Hepatocyte (in vitro differentiated cells): Measurements from ENCODE around the gene PTPRN2. TPM values are rescaled to one million over a fixed set of nuclear protein-coding genes. Genes with fewer than 3 reads are reported as not detected.

ENCODE experiments used
- DNase-seq: peaks from one replicate; pipeline ENCODE4 v3.0.0-alpha.2; 2016; ENCODE audit warnings: low spot score
- H2AFZ ChIP-seq: fragments of 200-600 bp; sonication (generic); 2 replicates; pipeline ENCODE4 v1.6.0; 2016; ENCODE audit warnings: antibody characterized with exemption, mild to moderate bottlenecking
- H3K27ac ChIP-seq: fragments of 200-600 bp; sonication (generic); 2 replicates; pipeline ENCODE4 v1.5.1; 2016; ENCODE audit warnings: mild to moderate bottlenecking
- H3K27me3 ChIP-seq: fragments of 200-600 bp; sonication (generic); 2 replicates; pipeline ENCODE4 v1.6.1; 2016
- H3K36me3 ChIP-seq: fragments of 200-600 bp; sonication (generic); replicated peaks from 2 replicates; pipeline ENCODE4 v1.5.1; 2016; ENCODE audit warnings: low read depth; ENCODE audit not compliant: insufficient read depth
- H3K4me1 ChIP-seq: fragments of 200-600 bp; sonication (generic); 2 replicates; pipeline ENCODE4 v1.5.1; 2016; ENCODE audit warnings: mild to moderate bottlenecking, moderate library complexity; ENCODE audit not compliant: insufficient read depth
- H3K4me2 ChIP-seq: fragments of 200-600 bp; sonication (generic); 2 replicates; pipeline ENCODE4 v1.6.0; 2016
- H3K4me3 ChIP-seq: fragments of 200-600 bp; sonication (generic); 2 replicates; pipeline ENCODE4 v1.5.1; 2016; ENCODE audit warnings: mild to moderate bottlenecking
- H3K79me2 ChIP-seq: fragments of 200-600 bp; sonication (generic); 2 replicates; pipeline ENCODE4 v1.6.0; 2017; ENCODE audit warnings: mild to moderate bottlenecking
- H3K9me2 ChIP-seq: fragments of 200-600 bp; sonication (generic); replicated peaks from 2 replicates; pipeline ENCODE4 v1.6.0; 2017; ENCODE audit warnings: mild to moderate bottlenecking; ENCODE audit not compliant: insufficient read depth
- H3K9me3 ChIP-seq: fragments of 200-600 bp; sonication (generic); 2 replicates; pipeline ENCODE4 v1.5.1; 2016; ENCODE audit warnings: low read depth, mild to moderate bottlenecking
- H4K20me1 ChIP-seq: fragments of 200-600 bp; sonication (generic); 2 replicates; pipeline ENCODE4 v1.6.0; 2016; ENCODE audit warnings: mild to moderate bottlenecking; ENCODE audit not compliant: insufficient read depth, poor library complexity, severe bottlenecking
- CTCF ChIP-seq: fragments of 200-600 bp; sonication (generic); IDR thresholded peaks from 2 replicates; pipeline ENCODE4 v1.5.1; 2016; ENCODE audit warnings: antibody characterized with exemption, mild to moderate bottlenecking; ENCODE audit not compliant: poor library complexity
- EZH2 ChIP-seq: fragments of 200-600 bp; sonication (generic); IDR thresholded peaks from 2 replicates; pipeline ENCODE4 v1.6.1; 2016; ENCODE audit warnings: antibody characterized with exemption, mild to moderate bottlenecking, borderline replicate concordance
- EZH2phosphoT487 ChIP-seq: fragments of 200-600 bp; sonication (generic); IDR thresholded peaks from one replicate; pipeline ENCODE4 v1.6.1; 2018; ENCODE audit warnings: antibody characterized with exemption, mild to moderate bottlenecking, low read depth, moderate library complexity; ENCODE audit not compliant: unreplicated experiment, severe bottlenecking
- WGBS: methylation state at CpG from one replicate; pipeline ENCODE4 v1.1.6; 2016; ENCODE audit warnings: low lambda C conversion rate; ENCODE audit errors: missing lambda C conversion rate; 5-methylcytosine and 5-hydroxymethylcytosine counted together
- polyA plus RNA-seq: library from polyadenylated mRNA; unstranded; fragments of >200 nt; fragmentation: Nextera tagmentation; extraction: Ambion mirVana; gene quantifications from 2 replicates; pipeline ENCODE4 v1.2.1, GENCODE V29; 2016
- total RNA-seq: library from RNA; depleted of rRNA; stranded (reverse); fragments of >200 nt; gene quantifications from 2 replicates; pipeline ENCODE4 v1.2.3, GENCODE V29; 2014

Gene PTPRN2
- total and polyA plus RNA-seq, 2 experiments from 2014 or later: 2.1 to 3.3 TPM

- no peaks in the 10 kb centered on the region for H4K20me1 ChIP-seq
- H3K27ac ChIP-seq: no peak overlapping the region
- no peak for DNase-seq
- H3K9me2 ChIP-seq: no peaks in the 10 kb centered on the region
- TF ChIP-seq EZH2phosphoT487: no peak
- TF ChIP-seq EZH2: no peak
- no peak overlapping the region for H2AFZ ChIP-seq
- no peaks in the 10 kb centered on the region for H3K4me1 ChIP-seq
- 92% methylated on average over 16 of the region's 16 CpGs for WGBS
- H3K79me2 ChIP-seq: no peaks in the 10 kb centered on the region
- H3K36me3 ChIP-seq: no peaks in the 10 kb centered on the region
- H3K27me3 ChIP-seq: no peaks in the 10 kb centered on the region
- H3K4me2 ChIP-seq: no peak overlapping the region
- no peaks in the 10 kb centered on the region for H3K9me3 ChIP-seq
- no peak overlapping the region for H3K4me3 ChIP-seq
Measured at GRCh38 chr7:158546214-158546613, 41.4 kb downstream of the PTPRN2 start.

- H4K20me1 ChIP-seq: no peaks in the 10 kb centered on the region
- H3K4me2 ChIP-seq: no peak overlapping the region
- H2AFZ ChIP-seq: no peak overlapping the region
- no peaks in the 10 kb centered on the region for H3K9me3 ChIP-seq
- H3K79me2 ChIP-seq: no peaks in the 10 kb centered on the region
- no peaks in the 10 kb centered on the region for H3K27me3 ChIP-seq
- no peak for DNase-seq
- no peaks in the 10 kb centered on the region for H3K4me1 ChIP-seq
- no peaks in the 10 kb centered on the region for H3K36me3 ChIP-seq
- H3K4me3 ChIP-seq: no peak overlapping the region
- WGBS: 85% methylated on average over 8 of the region's 8 CpGs
- TF ChIP-seq EZH2phosphoT487 (no peak), EZH2 (no peak), CTCF (no peak)
- H3K27ac ChIP-seq: no peak overlapping the region
- no peaks in the 10 kb centered on the region for H3K9me2 ChIP-seq
Measured at GRCh38 chr7:158544708-158545107, 42.9 kb downstream of the PTPRN2 start.

GRCh38 chr7:158543840-158544239 is 43.8 kb downstream of the PTPRN2 start:
- WGBS: 94% methylated on average over 11 of the region's 11 CpGs
- Histone ChIP-seq H3K9me2 (no peaks in the 10 kb centered on the region), H3K4me2 (no peak overlapping the region), H3K4me1 (no peaks in the 10 kb centered on the region), H3K79me2 (no peaks in the 10 kb centered on the region), H3K27me3 (no peaks in the 10 kb centered on the region), H2AFZ (no peak overlapping the region), H3K36me3 (no peaks in the 10 kb centered on the region), H3K27ac (no peak overlapping the region), H4K20me1 (no peaks in the 10 kb centered on the region), H3K9me3 (no peaks in the 10 kb centered on the region), H3K4me3 (no peak overlapping the region)
- DNase-seq: no peak
- TF ChIP-seq EZH2phosphoT487 (no peak), CTCF (no peak)

GRCh38 chr7:158542651-158543566 is 44.7 kb downstream of the PTPRN2 start:
- no peaks in the 10 kb centered on the region for H4K20me1 ChIP-seq
- H3K27ac ChIP-seq: no peak overlapping the region
- H3K9me2 ChIP-seq: no peaks in the 10 kb centered on the region
- no peak overlapping the region for H3K4me3 ChIP-seq
- H3K27me3 ChIP-seq: no peaks in the 10 kb centered on the region
- WGBS: 87% methylated on average over 19 of the region's 19 CpGs
- no peaks in the 10 kb centered on the region for H3K4me1 ChIP-seq
- H3K79me2 ChIP-seq: no peaks in the 10 kb centered on the region
- no peak overlapping the region for H2AFZ ChIP-seq
- H3K4me2 ChIP-seq: no peak overlapping the region
- DNase-seq: no peak
- TF ChIP-seq CTCF (no peak), EZH2phosphoT487 (no peak), EZH2 (no peak)
- no peaks in the 10 kb centered on the region for H3K36me3 ChIP-seq
- H3K9me3 ChIP-seq: no peaks in the 10 kb centered on the region
